HG03342 (cell line): ENCODE data around the gene NDUFA6.
A peak's percentile ranks its signal among the peaks of the same experiment; 100 is the strongest.
"Not testable (repeated sequence)": the region's sequence is repeated elsewhere in the genome, so short reads cannot be mapped to it uniquely, and the experiment has no call there.

Experiments used
- ATAC-seq: cut with Tn5 transposase; IDR thresholded peaks from one replicate; pipeline ENCODE4 v1.9.1; 2021; ENCODE audit warnings: mild to moderate bottlenecking, moderate library complexity; ENCODE audit not compliant: unreplicated experiment

The NDUFA6 gene

GRCh38 chr22:42072606-42073330, 17.8 kb downstream of the NDUFA6 start:
- no peak for ATAC-seq

GRCh38 chr22:42071508-42071907, 19.1 kb downstream of the NDUFA6 start:
- not testable (repeated sequence) for ATAC-seq

DNA sequence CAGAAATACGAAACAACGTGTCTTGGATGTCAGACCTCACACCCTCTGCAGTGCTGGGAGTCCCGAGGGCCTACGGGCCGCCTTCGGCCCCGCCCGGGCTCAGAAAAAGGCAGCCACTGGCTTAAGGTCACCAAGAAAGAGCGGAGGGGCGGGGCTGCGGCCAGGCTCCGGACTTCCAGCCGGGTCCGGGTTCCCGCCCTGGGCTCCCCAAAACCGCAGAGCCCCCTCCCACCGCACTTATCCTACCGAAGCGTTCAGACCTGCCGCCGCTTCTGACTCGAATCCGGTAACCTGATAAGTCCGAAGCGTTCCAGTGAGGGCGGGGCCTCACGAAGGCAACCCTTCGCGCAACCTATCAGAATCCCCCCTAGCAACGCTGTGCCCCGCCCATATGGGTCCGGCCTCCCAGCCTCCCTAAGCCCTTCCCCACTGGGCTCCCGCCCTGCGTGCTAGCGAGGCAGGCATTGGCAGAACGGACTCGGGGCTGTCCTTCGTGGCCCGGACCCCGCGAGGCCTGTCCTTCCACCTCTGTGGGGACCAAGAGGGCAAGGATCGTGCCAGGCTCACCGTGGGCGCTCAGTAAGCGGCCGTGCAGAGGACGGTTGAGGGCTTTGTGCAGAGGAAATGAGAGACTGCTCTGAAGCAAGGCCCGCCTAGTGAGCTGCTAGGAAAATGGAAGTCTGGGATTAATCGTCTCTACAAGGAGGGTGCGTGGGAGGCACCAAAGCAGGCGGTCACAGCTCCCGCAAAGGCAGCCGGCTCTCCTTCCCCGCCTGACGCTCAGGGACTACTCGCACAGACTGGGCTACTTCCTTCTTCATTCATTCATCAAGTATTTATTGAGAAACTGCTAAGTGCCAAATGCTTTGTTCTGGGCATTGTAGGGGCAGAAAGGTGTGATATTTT, 19.8 kb downstream of the NDUFA6 start, which contains the start of gene NAGA:
NAGA (minus strand) TSS at position 296 of the 906 bp plus-strand sequence. CDS start 515 bp downstream, outside the sequence.
- ATAC-seq, result peak; percentile 82

GRCh38 chr22:42069801-42070516, 20.6 kb downstream of the NDUFA6 start:
- peak; percentile 3 for ATAC-seq

GRCh38 chr22:42068291-42068690, 22.3 kb downstream of the NDUFA6 start:
- ATAC-seq, result no peak

- ATAC-seq, result no peak
Measured at GRCh38 chr22:42067671-42068251, 22.8 kb downstream of the NDUFA6 start.

DNA sequence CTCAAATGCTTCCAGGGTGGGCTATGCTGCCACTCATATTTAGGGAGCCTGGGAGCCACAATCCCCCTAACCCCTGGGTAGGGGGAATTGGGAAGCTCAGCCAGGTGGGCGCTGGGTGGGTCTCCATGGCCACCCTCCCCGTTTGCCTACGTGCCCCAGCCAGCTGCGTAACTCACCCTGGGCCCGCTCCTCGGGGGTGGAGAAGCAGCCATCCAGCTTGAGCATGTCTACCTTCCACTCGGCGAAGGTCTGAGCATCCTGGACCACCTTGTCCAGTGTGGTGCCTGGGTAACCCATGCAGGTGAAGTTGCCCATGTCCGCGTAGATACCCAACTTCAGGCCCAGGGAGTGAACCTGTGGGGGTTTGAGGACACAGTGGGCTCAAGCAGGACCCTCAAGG, 23.6 kb downstream of the NDUFA6 start:
- ATAC-seq, result no peak

GRCh38 chr22:42066126-42066761, 24.3 kb downstream of the NDUFA6 start:
- no peak for ATAC-seq

DNA sequence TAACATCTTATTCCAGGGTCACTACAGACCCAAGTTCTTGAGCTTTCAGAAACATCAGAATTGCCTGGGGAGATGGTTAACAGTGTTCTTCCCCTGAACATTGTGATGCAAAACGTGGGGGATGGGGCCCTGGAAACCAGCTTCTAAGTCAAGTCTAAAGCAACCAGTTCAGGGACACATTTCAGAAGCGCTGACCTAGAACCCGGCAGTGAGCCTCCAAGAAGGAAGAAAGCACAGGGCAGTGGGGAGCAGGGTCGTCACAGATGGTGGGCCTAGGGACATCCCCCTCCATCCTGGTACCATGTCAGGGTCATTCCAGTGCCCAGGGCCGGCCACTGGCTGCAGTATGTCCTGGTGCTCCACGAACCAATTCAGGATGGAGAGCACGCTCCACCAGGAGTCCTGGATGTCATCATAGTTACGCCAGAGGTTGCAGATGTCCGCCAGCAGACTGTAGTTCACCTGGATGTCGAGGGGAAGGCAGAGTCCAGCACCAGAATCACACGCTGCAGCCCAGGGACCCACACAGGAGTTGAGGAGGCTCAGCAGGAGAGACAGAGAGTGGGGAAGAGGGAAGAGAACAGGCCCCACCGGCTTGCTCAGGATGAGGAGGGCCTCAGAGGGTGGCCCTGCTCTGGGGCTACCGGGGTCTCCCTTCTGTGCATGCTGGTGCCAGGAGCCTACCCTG, 25.0 kb downstream of the NDUFA6 start:
- no peak for ATAC-seq

GRCh38 chr22:42064629-42065028, 25.9 kb downstream of the NDUFA6 start:
- ATAC-seq, result no peak

- ATAC-seq, result no peak
Measured at GRCh38 chr22:42062506-42063170, 27.9 kb downstream of the NDUFA6 start.

DNA sequence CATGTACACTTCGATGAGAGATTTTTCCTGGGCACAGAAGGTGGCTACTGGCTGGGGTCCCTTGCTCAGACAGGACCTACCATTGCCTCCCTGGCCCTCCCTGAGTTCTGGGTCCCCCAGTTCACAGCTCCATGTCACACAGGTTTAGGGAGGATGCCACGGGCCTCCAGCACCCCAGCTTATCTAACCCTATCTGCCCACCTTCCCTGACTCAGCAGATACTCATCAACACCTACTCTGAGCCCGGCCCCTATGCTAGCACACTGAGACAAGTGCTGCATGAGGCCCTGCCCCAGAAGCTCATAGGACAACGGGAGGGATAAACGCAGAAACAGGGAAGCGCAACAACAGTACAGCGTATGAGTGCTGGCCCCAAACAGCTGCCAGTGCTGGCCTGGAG, 29.5 kb downstream of the NDUFA6 start:
- ATAC-seq, result no peak

GRCh38 chr22:42060489-42060888, 30.1 kb downstream of the NDUFA6 start:
- ATAC-seq, result no peak

- ATAC-seq, result no peak
Measured at GRCh38 chr22:42056757-42057511, 33.6 kb downstream of the NDUFA6 start.

DNA sequence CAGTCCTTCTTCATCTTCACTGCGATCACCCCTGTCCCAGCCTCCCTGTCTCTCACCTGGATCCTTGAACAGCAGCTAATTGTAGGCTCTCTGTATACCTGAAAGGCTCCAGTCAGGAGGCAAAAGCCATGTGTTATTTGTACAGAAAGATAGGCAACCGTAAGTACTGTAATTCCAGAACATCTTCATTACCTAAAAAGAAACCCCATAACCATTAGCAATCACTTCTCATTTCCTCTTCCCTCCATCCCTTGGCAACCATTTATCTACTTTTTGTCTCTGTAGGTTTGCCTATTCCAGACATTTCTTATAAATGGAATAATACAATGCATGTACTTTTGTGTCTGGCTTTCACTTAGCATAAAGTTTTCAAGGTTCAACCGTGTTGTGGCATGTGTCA, 37.8 kb downstream of the NDUFA6 start:
- no peak for ATAC-seq

- ATAC-seq, result no peak
Measured at GRCh38 chr22:42050641-42051180, 39.9 kb downstream of the NDUFA6 start.

- ATAC-seq, result no peak
Measured at GRCh38 chr22:42041784-42042183, 48.8 kb downstream of the NDUFA6 start.

GRCh38 chr22:42039271-42039670, 51.3 kb downstream of the NDUFA6 start:
- ATAC-seq, result no peak
